Hematopoietic multipotent progenitor cell treated with erythropoietin and hydrocortisone succinate and interleukin-3 and kit ligand, for 15 days (in vitro differentiated cells): ENCODE results near the gene RMDN3.

Experiments
- DNase-seq: peaks from one replicate; pipeline ENCODE4 v3.0.0-alpha.2; 2015; ENCODE audit warnings: low spot score

Gene RMDN3

GRCh38 chr15:40747685-40748631 lies 7.1 kb downstream of the RMDN3 start:
- DNase-seq = peak; percentile 82

DNA sequence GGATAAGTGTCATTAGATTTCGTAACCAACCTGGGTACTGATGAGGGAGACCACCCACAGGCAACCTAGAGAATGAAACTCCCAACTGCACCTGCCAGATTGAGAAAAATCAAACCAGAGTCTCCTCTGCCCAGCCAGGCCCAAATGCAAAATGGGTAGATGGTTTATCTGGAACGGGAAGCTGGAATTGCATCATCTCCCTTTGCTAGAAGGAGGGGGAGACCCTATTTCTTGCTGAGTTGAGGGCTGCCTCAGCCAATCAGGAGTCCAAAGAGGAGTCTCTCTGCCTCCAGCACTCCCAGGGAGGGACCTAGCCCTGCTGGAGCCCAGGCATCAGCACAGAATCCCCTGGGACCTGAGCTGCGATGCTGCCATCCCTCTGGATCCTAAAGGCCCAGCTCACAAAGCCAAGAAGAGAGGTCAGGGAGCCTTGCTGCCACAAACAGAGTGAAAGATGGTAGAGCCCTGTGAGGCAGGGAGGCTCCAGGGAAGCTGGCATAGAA lies 8.1 kb downstream of the RMDN3 start:
- DNase-seq = peak; percentile 34

GRCh38 chr15:40744815-40745152 lies 10.3 kb downstream of the RMDN3 start:
- DNase-seq = peak; percentile 27

DNA sequence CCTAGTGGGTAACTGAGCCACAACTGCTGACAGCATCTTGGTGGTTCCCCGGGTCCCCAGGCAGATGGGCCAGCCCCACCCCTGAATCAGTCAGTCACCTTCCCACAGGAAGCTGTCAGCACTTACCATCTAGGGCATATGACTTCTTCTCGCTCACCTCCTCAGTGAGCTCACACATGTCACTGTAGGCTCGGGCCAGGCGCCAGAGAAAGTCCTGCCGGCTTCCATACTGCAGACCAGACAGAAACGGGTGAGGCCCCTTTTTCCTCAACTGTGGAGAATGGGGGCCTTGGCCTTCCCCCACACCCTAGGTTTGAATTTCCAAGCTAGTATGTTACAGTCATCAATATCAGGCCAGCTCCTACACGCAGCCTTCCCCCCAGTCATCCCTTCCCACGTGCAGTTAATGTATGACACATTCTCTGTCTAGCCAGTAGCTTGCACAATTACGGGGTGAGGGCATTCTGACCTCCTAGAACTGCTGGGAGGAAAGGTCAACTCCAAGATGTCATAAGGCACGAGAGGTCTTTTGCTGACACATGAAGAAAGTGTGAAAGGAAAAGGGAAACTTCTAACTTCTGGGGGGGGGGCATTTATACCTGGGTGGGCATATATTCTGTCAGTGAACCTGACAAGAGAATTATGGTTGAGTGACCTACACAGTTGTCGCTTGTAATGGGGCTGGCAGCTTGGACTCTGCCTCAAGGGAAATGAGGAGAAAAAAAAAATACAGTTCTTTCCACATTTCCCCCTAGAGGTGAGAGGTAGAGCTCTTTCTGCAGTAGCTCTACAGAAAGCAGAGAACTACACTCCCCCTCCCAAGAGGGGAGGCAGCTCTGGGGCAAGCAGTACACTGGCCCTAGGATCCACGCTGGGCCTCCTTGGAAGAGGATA lies 10.9 kb downstream of the RMDN3 start:
- DNase-seq = peak; percentile 59

GRCh38 chr15:40743485-40743901 lies 11.6 kb downstream of the RMDN3 start:
- DNase-seq = peak; percentile 59

- DNase-seq = no peak
Measured at GRCh38 chr15:40739854-40740253, 15.2 kb downstream of the RMDN3 start.

DNA sequence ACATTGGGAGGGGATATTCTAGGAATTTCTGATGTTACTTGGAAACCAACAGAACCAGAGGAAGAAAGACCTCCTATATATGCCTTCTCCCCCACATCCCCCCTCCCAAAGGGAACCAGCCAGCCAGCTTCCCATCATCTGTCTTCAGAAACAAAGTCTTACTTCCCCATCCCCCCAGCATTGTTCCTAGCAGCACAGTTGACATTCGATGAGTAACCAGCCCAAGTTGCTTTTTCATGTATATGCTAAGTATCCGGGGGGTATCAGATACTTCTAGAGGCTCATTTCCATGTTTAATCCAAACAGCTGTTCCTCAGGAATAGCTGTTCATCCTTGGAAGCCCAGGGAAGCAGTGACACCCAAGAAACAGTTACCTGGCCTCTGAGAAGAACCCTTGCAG lies 16.0 kb downstream of the RMDN3 start:
- DNase-seq = no peak

DNA sequence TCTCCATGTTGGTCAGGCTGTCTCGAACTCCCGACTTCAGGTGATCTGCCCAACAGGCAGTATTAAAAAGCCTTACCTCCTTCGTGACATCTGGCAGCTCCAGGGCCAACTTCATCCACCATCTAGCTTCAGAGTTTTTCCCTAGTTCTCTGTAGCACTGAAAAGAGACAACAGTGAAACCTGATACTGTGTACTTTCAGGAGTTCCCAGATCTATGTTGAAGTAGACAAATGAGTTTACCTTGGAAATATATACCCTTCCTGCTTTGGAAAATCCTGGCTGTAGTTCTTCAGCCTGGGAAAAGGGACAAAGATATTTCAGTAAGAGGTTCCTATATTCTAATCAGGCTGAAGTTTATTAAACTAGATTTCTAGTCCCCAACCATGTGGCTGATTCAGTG lies 18.0 kb downstream of the RMDN3 start:
- no peak for DNase-seq

DNA sequence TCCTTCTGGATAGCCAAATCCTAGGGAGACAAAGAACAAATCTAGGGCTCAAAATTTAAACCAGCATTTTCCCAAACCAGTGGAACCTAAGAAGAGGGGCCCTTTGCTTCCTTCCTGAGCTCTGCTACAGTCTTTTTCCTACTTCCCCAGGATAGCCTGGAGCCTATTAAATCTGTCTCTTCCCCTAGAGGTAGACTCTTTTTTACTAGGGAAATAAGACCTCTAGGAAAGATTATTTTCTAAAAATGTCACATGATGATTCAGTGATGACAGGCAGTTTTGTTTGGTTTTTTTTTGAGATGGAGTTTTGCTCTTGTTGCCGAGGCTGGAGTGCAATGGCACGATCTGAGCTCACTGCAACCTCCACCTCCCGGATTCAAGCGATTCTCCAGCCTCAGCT lies 18.5 kb downstream of the RMDN3 start:
- no peak for DNase-seq

- DNase-seq = no peak
Measured at GRCh38 chr15:40731034-40731433, 24.0 kb downstream of the RMDN3 start.

DNA sequence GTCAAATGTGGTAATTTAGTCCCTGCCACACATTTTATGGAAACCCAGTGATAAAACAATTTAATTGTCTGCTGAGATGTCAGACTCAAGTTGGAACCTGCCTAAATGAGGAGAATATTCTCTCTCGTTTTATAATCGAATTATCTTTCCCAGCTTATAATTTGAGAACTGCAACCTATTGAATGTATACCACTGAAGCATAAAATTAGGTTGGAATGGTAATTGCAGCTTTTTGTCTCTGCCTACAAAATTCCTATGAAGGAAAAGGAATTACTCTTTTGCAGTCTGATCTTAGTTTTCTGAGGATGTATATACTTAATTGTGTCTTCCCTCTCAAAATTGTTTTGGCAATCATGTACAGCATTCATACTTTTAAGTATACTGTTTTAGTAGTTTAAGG lies 31.1 kb downstream of the RMDN3 start:
- DNase-seq = no peak

GRCh38 chr15:40722934-40723333 lies 32.1 kb downstream of the RMDN3 start:
- no peak for DNase-seq

- no peak for DNase-seq
Measured at GRCh38 chr15:40722354-40722753, 32.7 kb downstream of the RMDN3 start.

DNA sequence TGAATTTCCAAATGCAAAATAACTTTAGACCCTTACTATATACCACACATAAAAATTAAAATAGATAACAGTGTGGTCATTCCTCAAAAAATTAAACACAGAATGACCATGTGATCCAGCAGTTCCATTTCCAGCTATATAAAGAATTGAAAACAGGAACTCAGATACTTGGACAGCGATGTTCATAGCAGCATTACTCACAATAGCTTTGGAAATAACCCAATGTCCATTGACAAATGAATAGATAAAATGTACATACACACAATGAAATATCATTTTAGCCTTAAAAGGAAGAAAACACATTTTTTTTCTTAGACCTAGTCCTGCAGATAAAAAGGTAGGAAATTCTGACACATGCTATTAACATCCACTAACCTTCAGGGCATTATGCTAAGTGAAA lies 33.4 kb downstream of the RMDN3 start:
- DNase-seq = no peak

- DNase-seq = no peak
Measured at GRCh38 chr15:40716165-40716564, 38.9 kb downstream of the RMDN3 start.

DNA sequence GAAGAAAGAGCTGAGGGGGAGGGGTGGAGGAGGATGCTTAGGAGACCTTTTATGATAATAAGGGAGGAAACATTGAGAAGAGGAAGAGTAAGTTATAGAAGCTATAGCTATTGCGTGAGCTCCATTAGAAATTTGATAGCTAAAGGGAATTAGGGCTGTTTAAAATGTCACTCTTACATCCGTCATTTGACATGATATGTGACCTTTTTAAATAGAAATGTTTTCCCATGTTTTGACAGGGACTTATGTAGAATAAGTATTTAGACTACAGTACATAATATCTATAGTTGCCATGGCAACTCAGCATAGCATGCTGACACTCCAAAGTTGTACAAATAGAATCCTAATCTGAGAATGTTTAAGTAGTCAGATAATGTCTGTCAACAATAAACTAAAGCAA lies 40.9 kb downstream of the RMDN3 start:
- DNase-seq = no peak

DNA sequence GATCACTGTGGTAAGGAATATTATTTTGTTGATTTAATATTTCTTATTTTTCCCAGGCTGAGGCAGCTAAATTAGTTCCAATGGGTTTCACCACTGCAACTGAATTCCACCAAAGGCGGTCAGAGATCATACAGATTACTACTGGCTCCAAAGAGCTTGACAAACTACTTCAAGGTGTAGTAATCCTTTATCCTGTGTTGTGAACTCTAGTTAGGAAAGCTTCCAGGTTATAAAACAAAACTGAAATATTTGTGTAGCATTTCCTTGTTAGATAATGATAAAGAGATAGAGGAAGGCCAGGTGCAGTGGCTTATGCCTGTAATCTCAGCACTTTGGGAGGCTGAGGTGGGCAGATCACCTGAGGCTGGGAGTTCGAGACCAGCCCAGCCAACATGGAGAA lies 48.9 kb downstream of the RMDN3 start:
- no peak for DNase-seq

- peak; percentile 54 for DNase-seq
Measured at GRCh38 chr15:40702077-40702476, 53.0 kb downstream of the RMDN3 start.

GRCh38 chr15:40697916-40698315 lies 57.1 kb downstream of the RMDN3 start:
- no peak for DNase-seq

DNA sequence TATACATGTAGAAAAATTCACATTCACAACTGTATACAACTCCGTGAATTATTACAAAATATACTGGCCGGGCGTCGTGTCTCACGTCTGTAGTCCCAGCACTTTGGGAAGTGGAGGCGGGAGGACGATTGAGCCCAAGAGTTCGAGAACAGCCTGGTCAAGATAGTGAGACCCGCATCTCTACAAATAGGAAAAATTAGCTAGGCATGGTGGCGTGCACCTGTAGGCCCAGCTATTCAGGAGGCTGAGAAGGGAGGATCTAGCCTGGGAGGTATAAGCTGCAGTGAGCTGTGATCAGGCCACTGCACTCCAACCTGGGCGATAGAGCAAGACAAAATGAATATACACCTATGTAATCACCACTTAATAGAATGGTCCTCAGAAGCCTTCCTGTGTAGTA lies 58.8 kb downstream of the RMDN3 start:
- DNase-seq = no peak

- no peak for DNase-seq
Measured at GRCh38 chr15:40695469-40695890, 59.6 kb downstream of the RMDN3 start.

- DNase-seq = peak; percentile 94
Measured at GRCh38 chr15:40694688-40695468, 60.2 kb downstream of the RMDN3 start, which contains the start of gene RAD51. Gene RAD51 (plus strand): TSS chr15:40695174. CDS start chr15:40698759, 3,585 bp downstream.
